Measurements from ENCODE around the gene TEX38. TPM values are rescaled to one million over a fixed set of nuclear protein-coding genes. Genes with fewer than 3 reads are reported as not detected.

The TEX38 gene
- total RNA-seq, 1 donor from 2014 or later = not detected

DNA sequence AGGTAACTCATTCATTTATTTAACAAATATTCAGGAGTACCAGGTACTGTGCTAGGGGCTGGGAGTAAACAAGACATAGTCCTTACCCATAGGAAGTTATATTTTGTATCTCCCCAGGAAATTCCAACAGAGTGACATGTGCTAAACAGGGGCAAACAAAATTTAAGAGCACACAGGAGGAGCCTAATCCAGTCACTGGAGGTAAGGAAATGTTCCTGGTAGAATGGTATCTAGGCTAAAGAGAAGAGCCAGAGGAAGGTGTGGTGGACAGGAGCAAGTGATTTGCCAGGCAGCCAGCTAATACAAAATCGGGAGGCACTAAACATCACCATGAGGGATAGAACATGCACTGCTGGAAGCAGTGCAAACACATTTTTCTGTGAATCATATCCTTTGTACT lies 10.4 kb downstream of the TEX38 start:
- H3K27ac ChIP-seq = no peak overlapping the region
- H4K20me1 ChIP-seq (ENCODE audit: low read depth) = peaks cover 4% of the 10 kb centered on the region
- no peaks in the 10 kb centered on the region for H3K9me3 ChIP-seq (ENCODE audit: low read depth)
- H3K4me1 ChIP-seq = peaks cover 9% of the 10 kb centered on the region
- H3K27ac Mint-ChIP-seq = no peak overlapping the region
- H3K36me3 Mint-ChIP-seq = peaks cover 11% of the 10 kb centered on the region
- H3K9me3 Mint-ChIP-seq = no peaks in the 10 kb centered on the region
- H3K4me1 Mint-ChIP-seq = no peaks in the 10 kb centered on the region
- no peaks in the 10 kb centered on the region for H3K79me2 ChIP-seq (ENCODE audit: low read depth)
- no peaks in the 10 kb centered on the region for H3K27me3 ChIP-seq
- H3K9ac ChIP-seq = no peak overlapping the region
- H3K4me3 ChIP-seq = no peak overlapping the region
- no peak overlapping the region for H2AFZ ChIP-seq (replicated peaks)
- H3F3A ChIP-seq (ENCODE audit: low read depth) = peaks cover 8% of the 10 kb centered on the region
- no peak overlapping the region for H3K4me3 Mint-ChIP-seq
- H3K4me2 ChIP-seq = no peak overlapping the region
- H3K36me3 ChIP-seq = peaks cover 32% of the 10 kb centered on the region
- TF ChIP-seq EZH2phosphoT487 (IDR thresholded peaks at IDR 0.05) = no peak
- DNase-seq (ENCODE audit: low spot score) = no peak
- H3K27me3 Mint-ChIP-seq (ENCODE audit: insufficient read depth, low read depth) = no peaks in the 10 kb centered on the region

DNA sequence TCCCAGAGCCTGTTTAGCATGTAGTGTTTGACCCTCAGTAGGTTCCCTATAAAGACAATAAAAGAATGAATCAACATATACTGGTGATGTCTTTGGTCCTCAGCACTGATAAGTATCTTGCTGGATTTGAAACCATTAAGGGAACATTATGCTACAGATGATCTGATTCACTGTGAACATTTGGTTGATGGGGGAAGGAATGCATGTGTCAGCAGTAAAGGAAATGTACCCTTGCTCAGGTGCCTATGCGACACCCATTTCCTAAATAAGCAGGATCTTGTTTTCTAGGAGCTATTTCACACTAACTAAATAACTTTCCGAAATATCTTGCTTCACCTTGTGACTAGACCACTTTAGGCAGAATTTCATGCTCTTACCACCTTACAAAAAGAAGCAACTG lies 13.0 kb downstream of the TEX38 start:
- peaks cover 4% of the 10 kb centered on the region for H4K20me1 ChIP-seq (ENCODE audit: low read depth)
- no peaks in the 10 kb centered on the region for H3F3A ChIP-seq (ENCODE audit: low read depth)
- TF ChIP-seq EZH2phosphoT487 (IDR thresholded peaks at IDR 0.05) = no peak
- TF ChIP-seq, protein P1, sequence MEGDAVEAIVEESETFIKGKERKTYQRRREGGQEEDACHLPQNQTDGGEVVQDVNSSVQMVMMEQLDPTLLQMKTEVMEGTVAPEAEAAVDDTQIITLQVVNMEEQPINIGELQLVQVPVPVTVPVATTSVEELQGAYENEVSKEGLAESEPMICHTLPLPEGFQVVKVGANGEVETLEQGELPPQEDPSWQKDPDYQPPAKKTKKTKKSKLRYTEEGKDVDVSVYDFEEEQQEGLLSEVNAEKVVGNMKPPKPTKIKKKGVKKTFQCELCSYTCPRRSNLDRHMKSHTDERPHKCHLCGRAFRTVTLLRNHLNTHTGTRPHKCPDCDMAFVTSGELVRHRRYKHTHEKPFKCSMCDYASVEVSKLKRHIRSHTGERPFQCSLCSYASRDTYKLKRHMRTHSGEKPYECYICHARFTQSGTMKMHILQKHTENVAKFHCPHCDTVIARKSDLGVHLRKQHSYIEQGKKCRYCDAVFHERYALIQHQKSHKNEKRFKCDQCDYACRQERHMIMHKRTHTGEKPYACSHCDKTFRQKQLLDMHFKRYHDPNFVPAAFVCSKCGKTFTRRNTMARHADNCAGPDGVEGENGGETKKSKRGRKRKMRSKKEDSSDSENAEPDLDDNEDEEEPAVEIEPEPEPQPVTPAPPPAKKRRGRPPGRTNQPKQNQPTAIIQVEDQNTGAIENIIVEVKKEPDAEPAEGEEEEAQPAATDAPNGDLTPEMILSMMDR (IDR thresholded peaks at IDR 0.05) = no peak
- no peak for TF ChIP-seq EZH2 (IDR thresholded peaks at IDR 0.05)
- H3K4me1 ChIP-seq = peaks cover under 1% of the 10 kb centered on the region
- H3K9me3 Mint-ChIP-seq = no peaks in the 10 kb centered on the region
- H3K36me3 Mint-ChIP-seq = peaks cover 5% of the 10 kb centered on the region
- DNase-seq (ENCODE audit: low spot score) = no peak
- H3K4me3 Mint-ChIP-seq = no peak overlapping the region
- no peak overlapping the region for H3K9ac ChIP-seq
- no peaks in the 10 kb centered on the region for H3K27me3 ChIP-seq
- H3K79me2 ChIP-seq (ENCODE audit: low read depth) = no peaks in the 10 kb centered on the region
- H3K4me3 ChIP-seq = no peak overlapping the region
- H2AFZ ChIP-seq (replicated peaks) = no peak overlapping the region
- H3K4me2 ChIP-seq = no peak overlapping the region
- H3K27me3 Mint-ChIP-seq (ENCODE audit: insufficient read depth, low read depth) = no peaks in the 10 kb centered on the region
- H3K27ac ChIP-seq = no peak overlapping the region
- peaks cover 28% of the 10 kb centered on the region for H3K36me3 ChIP-seq
- H3K4me1 Mint-ChIP-seq = peaks cover 9% of the 10 kb centered on the region
- no peak overlapping the region for H3K27ac Mint-ChIP-seq
- H3K9me3 ChIP-seq (ENCODE audit: low read depth) = no peaks in the 10 kb centered on the region

DNA sequence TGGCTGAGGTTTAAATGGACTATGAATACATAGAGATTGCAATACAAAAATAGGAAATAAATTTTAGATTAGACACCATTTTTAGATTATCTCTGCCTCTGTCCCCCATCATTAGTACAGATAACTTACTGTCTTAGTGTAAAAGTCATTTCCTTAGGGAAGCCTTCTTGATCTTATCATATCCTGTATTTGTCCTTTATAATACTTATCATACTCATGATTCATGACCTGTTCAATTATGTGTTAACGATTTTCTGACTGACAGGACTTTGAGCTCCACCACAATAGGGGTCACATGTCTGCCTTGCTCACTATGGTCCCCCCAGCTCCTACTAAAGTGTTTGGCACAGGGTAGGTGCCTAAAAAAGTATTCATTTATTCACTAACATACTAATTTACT lies 14.6 kb downstream of the TEX38 start:
- peaks cover 21% of the 10 kb centered on the region for H3K36me3 ChIP-seq

DNA sequence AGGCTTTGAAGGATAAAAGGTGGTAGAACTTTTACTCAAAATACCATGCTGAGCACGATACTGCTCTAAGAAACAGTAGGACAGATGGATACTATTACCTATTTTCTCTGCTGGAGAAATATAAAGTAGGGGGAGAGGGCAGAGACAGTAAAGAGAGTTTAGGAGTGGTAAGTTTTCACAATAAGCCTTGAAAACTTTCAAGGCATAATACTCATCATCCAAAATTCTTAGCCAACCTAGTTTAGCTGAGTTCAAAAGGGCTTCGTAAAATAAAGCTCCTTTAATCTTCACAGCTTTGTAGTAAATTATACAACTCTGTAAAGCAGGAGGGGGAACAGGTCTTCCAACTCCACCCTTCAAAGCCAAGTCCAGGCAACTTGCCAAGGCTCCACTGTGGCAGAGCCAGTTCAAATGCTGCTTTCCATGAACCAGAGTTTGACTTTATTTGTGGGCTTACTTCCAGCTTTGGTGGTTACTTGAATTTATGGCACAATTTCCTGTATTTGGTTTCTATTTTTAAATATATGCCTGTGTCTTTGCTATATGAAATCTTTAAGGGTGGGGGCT lies 15.5 kb downstream of the TEX38 start:
- H3K27me3 ChIP-seq = no peaks in the 10 kb centered on the region
- H3K4me1 Mint-ChIP-seq = peaks cover 15% of the 10 kb centered on the region
- peaks cover 6% of the 10 kb centered on the region for H4K20me1 ChIP-seq (ENCODE audit: low read depth)
- no peaks in the 10 kb centered on the region for H3K27me3 Mint-ChIP-seq (ENCODE audit: insufficient read depth, low read depth)
- DNase-seq (ENCODE audit: low spot score) = no peak
- H3K36me3 Mint-ChIP-seq = peaks cover 7% of the 10 kb centered on the region
- H3K27ac Mint-ChIP-seq = no peak overlapping the region
- H3K9me3 ChIP-seq (ENCODE audit: low read depth) = no peaks in the 10 kb centered on the region
- no peaks in the 10 kb centered on the region for H3K9me3 Mint-ChIP-seq
- H3K9ac ChIP-seq = no peak overlapping the region
- peaks cover 10% of the 10 kb centered on the region for H3K4me1 ChIP-seq
- H3K27ac ChIP-seq = no peak overlapping the region
- H3K36me3 ChIP-seq = peaks cover 17% of the 10 kb centered on the region
- no peak overlapping the region for H3K4me3 ChIP-seq
- TF ChIP-seq EZH2phosphoT487 (IDR thresholded peaks at IDR 0.05) (no peak), EZH2 (IDR thresholded peaks at IDR 0.05) (no peak)
- TF ChIP-seq, protein P1 (IDR thresholded peaks at IDR 0.05) = no peak
- H3F3A ChIP-seq (ENCODE audit: low read depth) = no peaks in the 10 kb centered on the region
- H3K4me2 ChIP-seq = no peak overlapping the region
- no peaks in the 10 kb centered on the region for H3K79me2 ChIP-seq (ENCODE audit: low read depth)
- H3K4me3 Mint-ChIP-seq = no peak overlapping the region
- no peak overlapping the region for H2AFZ ChIP-seq (replicated peaks)

More for the DNA sequence above, 14.6 kb downstream of the TEX38 start:
- Histone ChIP-seq H3K4me3 (no peak overlapping the region), H4K20me1 (ENCODE audit: low read depth) (peaks cover 6% of the 10 kb centered on the region), H3K4me2 (no peak overlapping the region), H3K27me3 (no peaks in the 10 kb centered on the region), H3K4me1 (peaks cover 5% of the 10 kb centered on the region), H3K9me3 (ENCODE audit: low read depth) (no peaks in the 10 kb centered on the region), H3K79me2 (ENCODE audit: low read depth) (no peaks in the 10 kb centered on the region), H2AFZ (replicated peaks) (no peak overlapping the region), H3K27ac (no peak overlapping the region), H3F3A (ENCODE audit: low read depth) (no peaks in the 10 kb centered on the region), H3K9ac (no peak overlapping the region)
- Mint-ChIP-seq H3K27ac (no peak overlapping the region), H3K36me3 (peaks cover 5% of the 10 kb centered on the region), H3K27me3 (ENCODE audit: insufficient read depth, low read depth) (no peaks in the 10 kb centered on the region), H3K4me1 (peaks cover 12% of the 10 kb centered on the region), H3K4me3 (no peak overlapping the region), H3K9me3 (no peaks in the 10 kb centered on the region)
- no peak for DNase-seq (ENCODE audit: low spot score)
- TF ChIP-seq, protein P1 (IDR thresholded peaks at IDR 0.05) = no peak
- no peak for TF ChIP-seq EZH2phosphoT487 (IDR thresholded peaks at IDR 0.05)
- TF ChIP-seq EZH2 (IDR thresholded peaks at IDR 0.05) = no peak

Data from neural progenitor cell (in vitro differentiated cells).